Measurements from ENCODE around the gene LRRC19. TPM values are rescaled to one million over a fixed set of nuclear protein-coding genes. Genes with fewer than 3 reads are reported as not detected.

The LRRC19 gene
- total RNA-seq, 1 experiment from 2014 or later, result not detected

DNA sequence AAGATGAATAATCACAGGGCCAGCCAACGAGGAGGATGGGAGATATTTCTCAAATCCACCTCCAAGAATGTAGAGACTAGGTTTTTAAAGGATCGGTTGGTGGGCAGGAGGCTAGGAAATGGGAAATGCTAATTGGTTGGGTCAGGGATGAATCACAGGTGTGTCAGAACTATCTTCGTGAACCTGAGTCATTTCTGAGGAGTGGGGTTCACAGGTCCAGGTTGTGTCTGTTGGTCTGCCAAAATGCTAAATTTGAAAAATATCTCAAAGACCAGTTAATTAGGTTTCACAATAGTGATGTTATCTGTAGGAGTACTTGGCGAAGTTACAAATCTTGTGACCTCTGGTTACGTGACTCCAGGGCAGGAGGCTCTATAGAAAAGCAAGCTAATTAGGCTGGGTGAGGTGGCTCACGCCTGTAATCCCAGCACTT is 55.8 kb downstream of the LRRC19 start:
- ChIA-PET RAD21 (ENCODE audit: low non-redundant PET in 1 of 2, low total read pairs in 2 of 2, uncharacterized antibody in 2 of 2, unreplicated experiment in 2 of 2) (no interaction called here), CTCF (no interaction called here), POLR2A (no interaction called here)
- peaks cover 15 to 39% of the 10 kb centered on the region in 2 experiments; a peak in 3 of 4 replicates for H3K4me1 ChIP-seq (ENCODE audit: control insufficient read depth in 1 of 2, insufficient read depth in 2 of 2, low read length in 2 of 2)
- DNase-seq (ENCODE audit: low read depth, low spot score) (peak; percentile 64), ATAC-seq (peak; percentile 26; the same call in 1 of the 2 replicates)
- no peak overlapping the region for H2AFZ ChIP-seq (ENCODE audit: low read depth, low read length, poor library complexity, severe bottlenecking)
- intact Hi-C loops (cut with micrococcal nuclease), result no loop called here
- H3K4me3 ChIP-seq (replicated peaks in 1 of 2; ENCODE audit: low read depth in 1 of 2, low read length in 2 of 2), result peak overlapping the region; percentile 6 to 9; a peak in 3 of 4 replicates
- H3K79me2 ChIP-seq (ENCODE audit: insufficient read depth, low read length), result peaks cover 23% of the 10 kb centered on the region
- peak overlapping the region; percentile 11; the same call in 1 of the 2 replicates for H3K27ac ChIP-seq (ENCODE audit: low read depth, low read length)
- BruUV-seq (replicated peaks), result no TSS peak
- no peaks in the 10 kb centered on the region for H4K20me1 ChIP-seq (ENCODE audit: insufficient read depth)
- no peaks in the 10 kb centered on the region for H3K27me3 ChIP-seq (ENCODE audit: insufficient read depth, low read length)
- H3K9me2 ChIP-seq (ENCODE audit: insufficient read depth), result no peaks in the 10 kb centered on the region
- H3K4me2 ChIP-seq (ENCODE audit: low read length), result peak overlapping the region; percentile 65
- H3K9ac ChIP-seq (ENCODE audit: low read length), result peak overlapping the region; percentile 11
- no peaks in the 10 kb centered on the region; a peak in 1 of 4 replicates for H3K36me3 ChIP-seq (ENCODE audit: control insufficient read depth in 1 of 2, insufficient read depth in 2 of 2, low read length in 2 of 2)
- no peaks in the 10 kb centered on the region for H3K9me3 ChIP-seq (ENCODE audit: control insufficient read depth in 1 of 2, insufficient read depth in 1 of 2, low read depth in 1 of 2, low read length in 2 of 2)
- no peak for TF ChIP-seq ELF1 (IDR thresholded peaks at IDR 0.05; ENCODE audit: borderline replicate concordance, low read depth)
- TF ChIP-seq, protein P1, sequence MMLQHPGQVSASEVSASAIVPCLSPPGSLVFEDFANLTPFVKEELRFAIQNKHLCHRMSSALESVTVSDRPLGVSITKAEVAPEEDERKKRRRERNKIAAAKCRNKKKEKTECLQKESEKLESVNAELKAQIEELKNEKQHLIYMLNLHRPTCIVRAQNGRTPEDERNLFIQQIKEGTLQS (IDR thresholded peaks at IDR 0.05), result no peak
- TF ChIP-seq, protein P2, sequence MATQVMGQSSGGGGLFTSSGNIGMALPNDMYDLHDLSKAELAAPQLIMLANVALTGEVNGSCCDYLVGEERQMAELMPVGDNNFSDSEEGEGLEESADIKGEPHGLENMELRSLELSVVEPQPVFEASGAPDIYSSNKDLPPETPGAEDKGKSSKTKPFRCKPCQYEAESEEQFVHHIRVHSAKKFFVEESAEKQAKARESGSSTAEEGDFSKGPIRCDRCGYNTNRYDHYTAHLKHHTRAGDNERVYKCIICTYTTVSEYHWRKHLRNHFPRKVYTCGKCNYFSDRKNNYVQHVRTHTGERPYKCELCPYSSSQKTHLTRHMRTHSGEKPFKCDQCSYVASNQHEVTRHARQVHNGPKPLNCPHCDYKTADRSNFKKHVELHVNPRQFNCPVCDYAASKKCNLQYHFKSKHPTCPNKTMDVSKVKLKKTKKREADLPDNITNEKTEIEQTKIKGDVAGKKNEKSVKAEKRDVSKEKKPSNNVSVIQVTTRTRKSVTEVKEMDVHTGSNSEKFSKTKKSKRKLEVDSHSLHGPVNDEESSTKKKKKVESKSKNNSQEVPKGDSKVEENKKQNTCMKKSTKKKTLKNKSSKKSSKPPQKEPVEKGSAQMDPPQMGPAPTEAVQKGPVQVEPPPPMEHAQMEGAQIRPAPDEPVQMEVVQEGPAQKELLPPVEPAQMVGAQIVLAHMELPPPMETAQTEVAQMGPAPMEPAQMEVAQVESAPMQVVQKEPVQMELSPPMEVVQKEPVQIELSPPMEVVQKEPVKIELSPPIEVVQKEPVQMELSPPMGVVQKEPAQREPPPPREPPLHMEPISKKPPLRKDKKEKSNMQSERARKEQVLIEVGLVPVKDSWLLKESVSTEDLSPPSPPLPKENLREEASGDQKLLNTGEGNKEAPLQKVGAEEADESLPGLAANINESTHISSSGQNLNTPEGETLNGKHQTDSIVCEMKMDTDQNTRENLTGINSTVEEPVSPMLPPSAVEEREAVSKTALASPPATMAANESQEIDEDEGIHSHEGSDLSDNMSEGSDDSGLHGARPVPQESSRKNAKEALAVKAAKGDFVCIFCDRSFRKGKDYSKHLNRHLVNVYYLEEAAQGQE (IDR thresholded peaks at IDR 0.05; ENCODE audit: low read depth), result no peak
- peak; percentile 43 for TF ChIP-seq SP1 (IDR thresholded peaks at IDR 0.05; ENCODE audit: low read depth)
- TF ChIP-seq EGR1 (IDR thresholded peaks at IDR 0.05; ENCODE audit: low read depth), result no peak
- TF ChIP-seq POLR2AphosphoS5 (IDR thresholded peaks at IDR 0.05; ENCODE audit: low read depth, low read length), result peak; percentile 33; the same call in 1 of the 2 replicates
- TF ChIP-seq JUND (IDR thresholded peaks at IDR 0.05), result peak; percentile 43
- no peak for TF ChIP-seq TCF7L2 (IDR thresholded peaks at IDR 0.05; ENCODE audit: borderline replicate concordance, extremely low read depth, insufficient read depth, insufficient read length)
- TF ChIP-seq, protein P3, sequence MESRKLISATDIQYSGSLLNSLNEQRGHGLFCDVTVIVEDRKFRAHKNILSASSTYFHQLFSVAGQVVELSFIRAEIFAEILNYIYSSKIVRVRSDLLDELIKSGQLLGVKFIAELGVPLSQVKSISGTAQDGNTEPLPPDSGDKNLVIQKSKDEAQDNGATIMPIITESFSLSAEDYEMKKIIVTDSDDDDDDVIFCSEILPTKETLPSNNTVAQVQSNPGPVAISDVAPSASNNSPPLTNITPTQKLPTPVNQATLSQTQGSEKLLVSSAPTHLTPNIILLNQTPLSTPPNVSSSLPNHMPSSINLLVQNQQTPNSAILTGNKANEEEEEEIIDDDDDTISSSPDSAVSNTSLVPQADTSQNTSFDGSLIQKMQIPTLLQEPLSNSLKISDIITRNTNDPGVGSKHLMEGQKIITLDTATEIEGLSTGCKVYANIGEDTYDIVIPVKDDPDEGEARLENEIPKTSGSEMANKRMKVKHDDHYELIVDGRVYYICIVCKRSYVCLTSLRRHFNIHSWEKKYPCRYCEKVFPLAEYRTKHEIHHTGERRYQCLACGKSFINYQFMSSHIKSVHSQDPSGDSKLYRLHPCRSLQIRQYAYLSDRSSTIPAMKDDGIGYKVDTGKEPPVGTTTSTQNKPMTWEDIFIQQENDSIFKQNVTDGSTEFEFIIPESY (IDR thresholded peaks at IDR 0.05; ENCODE audit: extremely low read depth, insufficient replicate concordance, low read length), result no peak
- no peak for TF ChIP-seq EZH2phosphoT487 (IDR thresholded peaks at IDR 0.05; ENCODE audit: borderline replicate concordance)
- TF ChIP-seq, protein P4, sequence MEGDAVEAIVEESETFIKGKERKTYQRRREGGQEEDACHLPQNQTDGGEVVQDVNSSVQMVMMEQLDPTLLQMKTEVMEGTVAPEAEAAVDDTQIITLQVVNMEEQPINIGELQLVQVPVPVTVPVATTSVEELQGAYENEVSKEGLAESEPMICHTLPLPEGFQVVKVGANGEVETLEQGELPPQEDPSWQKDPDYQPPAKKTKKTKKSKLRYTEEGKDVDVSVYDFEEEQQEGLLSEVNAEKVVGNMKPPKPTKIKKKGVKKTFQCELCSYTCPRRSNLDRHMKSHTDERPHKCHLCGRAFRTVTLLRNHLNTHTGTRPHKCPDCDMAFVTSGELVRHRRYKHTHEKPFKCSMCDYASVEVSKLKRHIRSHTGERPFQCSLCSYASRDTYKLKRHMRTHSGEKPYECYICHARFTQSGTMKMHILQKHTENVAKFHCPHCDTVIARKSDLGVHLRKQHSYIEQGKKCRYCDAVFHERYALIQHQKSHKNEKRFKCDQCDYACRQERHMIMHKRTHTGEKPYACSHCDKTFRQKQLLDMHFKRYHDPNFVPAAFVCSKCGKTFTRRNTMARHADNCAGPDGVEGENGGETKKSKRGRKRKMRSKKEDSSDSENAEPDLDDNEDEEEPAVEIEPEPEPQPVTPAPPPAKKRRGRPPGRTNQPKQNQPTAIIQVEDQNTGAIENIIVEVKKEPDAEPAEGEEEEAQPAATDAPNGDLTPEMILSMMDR (IDR thresholded peaks at IDR 0.05 in 2 of 3, conservative IDR thresholded peaks at IDR 0.05 in 1 of 3; ENCODE audit: borderline replicate concordance in 1 of 3, insufficient read depth in 1 of 3, low read depth in 2 of 3, low read length in 2 of 3), result no peak
- TF ChIP-seq, protein P5, sequence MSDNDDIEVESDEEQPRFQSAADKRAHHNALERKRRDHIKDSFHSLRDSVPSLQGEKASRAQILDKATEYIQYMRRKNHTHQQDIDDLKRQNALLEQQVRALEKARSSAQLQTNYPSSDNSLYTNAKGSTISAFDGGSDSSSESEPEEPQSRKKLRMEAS (IDR thresholded peaks at IDR 0.05), result no peak
- no peak for TF ChIP-seq YY1 (IDR thresholded peaks at IDR 0.05; ENCODE audit: extremely low read depth, insufficient replicate concordance, low read depth, low read length)
- TF ChIP-seq POLR2A (IDR thresholded peaks at IDR 0.05; ENCODE audit: borderline replicate concordance, extremely low read depth, insufficient read depth, insufficient read length), result no peak
- TF ChIP-seq ZFX (IDR thresholded peaks at IDR 0.05), result no peak
- no peak for TF ChIP-seq EZH2 (IDR thresholded peaks at IDR 0.05)
- peak; percentile 60 for TF ChIP-seq CEBPB (IDR thresholded peaks at IDR 0.05; ENCODE audit: low read depth)
- no peak for TF ChIP-seq RAD21 (IDR thresholded peaks at IDR 0.05; ENCODE audit: low read depth)
- TF ChIP-seq FOSL1 (IDR thresholded peaks at IDR 0.05; ENCODE audit: low read depth), result peak; percentile 75
- no peak for TF ChIP-seq ZNF274 (IDR thresholded peaks at IDR 0.05; ENCODE audit: low read depth, low read length)
- TF ChIP-seq SIN3A (IDR thresholded peaks at IDR 0.05; ENCODE audit: low read depth), result peak; percentile 32; the same call in 1 of the 2 replicates

Measured in HCT116 (cell line).